ENCODE results near the gene ABCF3.

GRCh38 chr3:184236033-184236410 lies 50.0 kb downstream of the ABCF3 start:
- TF ChIP-seq CTCF (IDR thresholded peaks at IDR 0.05) (no peak), POLR2A (IDR thresholded peaks at IDR 0.05) (no peak)
